Lung (tissue), 12 donors: ENCODE measurements around the gene CRYGD. TPM values are rescaled to one million over a fixed set of nuclear protein-coding genes. Genes with fewer than 3 reads are reported as not detected.
"Not testable (repeated sequence)": the region's sequence is repeated elsewhere in the genome, so short reads cannot be mapped to it uniquely, and the experiment has no call there.

Experiments
- ATAC-seq: fragments of 200-7000 bp; cut with Tn5 transposase; one replicate; pipeline ENCODE4 v1.9.1; 2020; ENCODE audit warnings: moderate number of reproducible peaks; ENCODE audit not compliant: insufficient read depth, low FRiP score
- DNase-seq, 3 donors: peaks; one replicate each; pipeline ENCODE4 v3.0.0-alpha.2; 2013 to 2017
- H3K27ac ChIP-seq, 2 donors: one replicate each; pipeline ENCODE4 v1.5.1; 2013; ENCODE audit warnings: mild to moderate bottlenecking in 2 of 2, moderate library complexity in 2 of 2, control low read depth in 1 of 2, inconsistent platforms in 1 of 2, low read depth in 1 of 2, low read length in 1 of 2
- H3K27me3 ChIP-seq, 3 donors: one replicate each; pipeline ENCODE4 v1.5.1; 2013; ENCODE audit warnings: low read length in 2 of 3; ENCODE audit not compliant: control insufficient read depth in 3 of 3, insufficient read depth in 3 of 3
- H3K36me3 ChIP-seq, 4 donors: one replicate each; pipeline ENCODE4 v1.5.1; 2013; ENCODE audit warnings: low read length in 4 of 4, mild to moderate bottlenecking in 1 of 4, moderate library complexity in 1 of 4; ENCODE audit not compliant: control insufficient read depth in 4 of 4, insufficient read depth in 4 of 4
- H3K4me1 ChIP-seq, 5 donors: one replicate each; pipeline ENCODE4 v1.5.1; 2013; ENCODE audit warnings: low read length in 5 of 5, mild to moderate bottlenecking in 2 of 5, moderate library complexity in 1 of 5; ENCODE audit not compliant: control insufficient read depth in 5 of 5, insufficient read depth in 5 of 5
- H3K4me3 ChIP-seq: one replicate; pipeline ENCODE4 v1.5.1; 2013; ENCODE audit warnings: mild to moderate bottlenecking, control low read depth, moderate library complexity
- H3K9ac ChIP-seq, 2 donors: one replicate each; pipeline ENCODE4 v1.5.1; 2013; ENCODE audit warnings: low read length in 2 of 2, control low read depth in 1 of 2; ENCODE audit not compliant: insufficient read depth in 1 of 2
- H3K9me3 ChIP-seq, 4 donors: one replicate each; pipeline ENCODE4 v1.5.1; 2013; ENCODE audit warnings: low read length in 3 of 4, mild to moderate bottlenecking in 1 of 4, moderate library complexity in 1 of 4; ENCODE audit not compliant: control insufficient read depth in 4 of 4, insufficient read depth in 3 of 4
- CTCF ChIP-seq: IDR thresholded peaks from 2 replicates; pipeline ENCODE4 v1.5.1; 2012; ENCODE audit warnings: mild to moderate bottlenecking; ENCODE audit errors: control extremely low read depth, extremely low read depth
- WGBS, 2 donors: extraction: QIAGEN DNeasy Blood & Tissue Kit; methylation state at CpG; one replicate each; pipeline ENCODE4 v1.1.7; 2013; 5-methylcytosine and 5-hydroxymethylcytosine counted together
- polyA plus RNA-seq, 2 donors: library from polyadenylated mRNA; stranded (reverse); fragments of 200-250 nt; gene quantifications; one replicate each; pipeline ENCODE4 v1.2.1, GENCODE V29; 2013
- total RNA-seq, 2 donors: library from RNA; depleted of rRNA in 1 of 2; stranded (reverse); fragments of >200 nt in 1 of 2; gene quantifications; one replicate each; pipeline ENCODE4 v1.2.1, GENCODE V29; 2014 to 2021
- donor health status: control.
- donor health status: control.
- donor health status: Bipolar disorder and iron deficiency.
- donor health status: healthy.
- donor health status: DM: yes; HTN: yes; CAD: no.

The CRYGD gene
- total and polyA plus RNA-seq, 4 donors: not detected

DNA sequence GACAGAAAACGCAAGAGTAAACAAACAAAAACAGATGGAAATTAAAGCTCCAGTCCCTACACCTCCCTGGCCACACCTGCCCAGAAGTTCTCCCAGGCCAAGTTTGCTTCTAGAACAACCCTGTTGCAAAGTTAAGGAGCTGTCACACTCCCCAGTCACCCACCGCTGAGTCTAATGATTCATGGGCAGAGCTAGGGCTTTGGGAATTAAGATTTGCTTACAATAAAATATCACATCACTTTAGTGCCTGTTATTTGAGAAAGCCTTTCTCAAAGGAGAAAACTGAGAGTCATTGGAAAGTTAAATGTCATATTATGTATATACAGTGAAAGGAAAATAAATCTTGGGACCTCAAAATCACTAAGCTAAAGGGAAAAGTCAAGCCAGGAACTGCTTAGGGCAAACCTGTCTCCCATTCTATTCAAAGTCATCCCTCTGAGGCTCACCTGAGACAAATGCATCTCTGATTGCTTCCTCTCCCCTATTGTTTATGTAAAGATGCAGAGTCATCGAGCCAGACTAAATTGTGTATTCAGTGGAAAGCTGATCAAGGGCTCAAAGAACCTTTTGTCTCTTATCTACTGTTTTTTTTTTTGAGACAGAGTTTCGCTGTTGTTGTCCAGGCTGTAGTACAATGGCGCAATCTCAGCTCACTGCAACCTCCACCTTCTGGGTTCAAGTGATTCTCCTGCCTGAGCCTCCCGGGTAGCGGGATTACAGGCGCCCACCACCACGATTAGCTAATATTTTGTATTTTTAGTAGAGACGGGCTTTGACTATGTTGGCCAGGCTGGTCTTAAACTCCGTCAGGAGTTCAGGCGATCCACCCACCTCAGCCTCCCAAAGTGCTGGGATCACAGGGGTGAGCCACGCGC lies 18.8 kb upstream of the CRYGD start:
- Histone ChIP-seq H3K9me3 (peaks cover 0 to 6% (median 0%) of the 10 kb centered on the region in 4 donors), H3K9ac (no peak overlapping the region), H3K27ac (no peak overlapping the region), H3K36me3 (no peaks in the 10 kb centered on the region), H3K4me3 (no peak overlapping the region), H3K27me3 (no peaks in the 10 kb centered on the region), H3K4me1 (no peaks in the 10 kb centered on the region)
- no peak for DNase-seq
- no peak for ATAC-seq
- 51 to 87% methylated on average over 12 to 14 of the region's 14 CpGs for WGBS, 2 donors
- no peak for TF ChIP-seq CTCF

DNA sequence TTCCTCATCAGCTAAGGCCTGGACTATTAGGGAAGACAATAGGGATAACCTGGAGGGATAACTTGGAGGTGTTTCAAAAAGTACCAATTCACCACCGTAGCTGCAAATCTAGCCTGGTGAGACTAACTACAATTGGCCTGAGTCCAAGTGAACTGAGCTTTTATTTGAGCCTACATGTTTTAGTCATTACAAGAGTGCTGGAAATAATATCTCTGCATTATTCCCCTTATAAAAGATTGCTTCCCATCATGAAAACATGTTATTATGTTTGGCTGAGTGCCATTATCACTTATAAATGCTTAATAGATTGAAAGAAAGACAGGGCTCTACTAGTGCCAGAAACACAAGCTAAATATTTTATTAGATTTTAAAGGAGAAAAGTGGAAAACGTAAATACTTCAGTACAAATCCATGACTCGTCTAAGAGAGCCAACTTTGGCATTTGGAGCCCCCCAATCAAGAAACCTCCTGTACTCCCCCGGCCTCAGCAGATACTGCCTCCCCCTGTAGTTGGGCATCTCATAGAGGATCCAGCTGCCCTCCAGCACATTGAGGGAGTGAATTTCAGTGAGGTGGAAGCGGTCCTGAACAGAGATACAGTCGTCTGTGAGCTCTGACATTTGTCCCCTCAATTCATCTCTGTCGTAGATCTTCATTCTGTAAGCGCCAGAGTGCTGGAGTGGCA lies 18.1 kb upstream of the CRYGD start:
- Histone ChIP-seq H3K36me3 (no peaks in the 10 kb centered on the region), H3K9ac (no peak overlapping the region), H3K27ac (no peak overlapping the region), H3K9me3 (peaks cover 0 to 6% (median 0%) of the 10 kb centered on the region in 4 donors), H3K27me3 (no peaks in the 10 kb centered on the region), H3K4me3 (no peak overlapping the region), H3K4me1 (no peaks in the 10 kb centered on the region)
- WGBS, 2 donors: 41 to 71% methylated on average over 8 of the region's 8 CpGs
- TF ChIP-seq CTCF: no peak
- ATAC-seq (no peak), DNase-seq (peak in 2 of 3 donors; percentile 26 to 60)

DNA sequence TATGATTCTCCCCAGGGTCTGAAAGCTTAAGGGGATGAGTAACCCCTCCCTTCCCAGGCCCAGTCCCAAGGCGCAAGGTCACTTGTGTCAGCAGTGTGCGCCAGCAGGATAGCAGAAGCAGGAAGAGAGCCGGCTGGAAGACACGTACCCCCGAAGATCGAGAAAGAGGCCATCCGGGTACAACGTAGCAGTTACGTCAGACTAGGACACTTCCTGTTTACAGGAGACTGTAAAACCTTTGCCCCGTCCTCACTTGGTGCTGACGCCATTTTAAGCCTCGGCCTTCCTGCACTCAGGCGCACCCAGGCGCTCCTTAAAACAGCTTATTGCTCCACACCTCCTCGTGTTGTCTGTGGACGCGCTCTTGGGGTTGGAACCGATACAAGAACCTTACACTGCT lies 15.1 kb upstream of the CRYGD start:
- no peak for DNase-seq
- ATAC-seq: no peak
- Histone ChIP-seq H3K36me3 (no peaks in the 10 kb centered on the region), H3K9ac (no peak overlapping the region), H3K9me3 (peaks cover 0 to 5% (median 0%) of the 10 kb centered on the region in 4 donors), H3K4me1 (no peaks in the 10 kb centered on the region), H3K27ac (no peak overlapping the region), H3K4me3 (no peak overlapping the region), H3K27me3 (no peaks in the 10 kb centered on the region)
- WGBS, 2 donors: 76 to 80% methylated on average over 18 of the region's 18 CpGs
- TF ChIP-seq CTCF: no peak

DNA sequence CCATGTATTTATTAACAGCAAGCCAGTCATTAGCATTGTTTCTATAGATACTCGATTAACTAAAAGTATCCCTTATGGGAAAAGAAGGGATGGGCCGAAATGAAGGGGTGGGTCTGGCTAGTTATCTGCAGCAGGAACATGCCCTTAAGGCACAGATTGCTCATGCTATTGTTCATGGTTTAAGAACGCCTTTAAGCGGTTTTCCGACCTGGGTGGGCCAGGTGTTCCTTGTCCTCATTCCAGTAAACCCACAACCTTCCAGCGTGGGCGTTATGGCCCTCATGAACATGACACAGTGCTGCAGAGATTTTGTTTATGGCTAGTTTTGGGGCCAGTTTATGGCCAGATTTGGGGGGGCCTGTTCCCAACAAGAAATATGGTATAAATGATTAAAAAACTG lies 14.0 kb upstream of the CRYGD start:
- ATAC-seq, H3K4me3 ChIP-seq, DNase-seq, H3K9ac ChIP-seq, H3K36me3 ChIP-seq, H3K27ac ChIP-seq, H3K9me3 ChIP-seq, H3K4me1 ChIP-seq, H3K27me3 ChIP-seq: not testable (repeated sequence)
- WGBS, 2 donors: 95 to 96% methylated on average over 7 of the region's 7 CpGs
